ENCODE measurements around the gene PLB1.
A peak's percentile ranks its signal among the peaks of the same experiment; 100 is the strongest.

The PLB1 gene, protein sequence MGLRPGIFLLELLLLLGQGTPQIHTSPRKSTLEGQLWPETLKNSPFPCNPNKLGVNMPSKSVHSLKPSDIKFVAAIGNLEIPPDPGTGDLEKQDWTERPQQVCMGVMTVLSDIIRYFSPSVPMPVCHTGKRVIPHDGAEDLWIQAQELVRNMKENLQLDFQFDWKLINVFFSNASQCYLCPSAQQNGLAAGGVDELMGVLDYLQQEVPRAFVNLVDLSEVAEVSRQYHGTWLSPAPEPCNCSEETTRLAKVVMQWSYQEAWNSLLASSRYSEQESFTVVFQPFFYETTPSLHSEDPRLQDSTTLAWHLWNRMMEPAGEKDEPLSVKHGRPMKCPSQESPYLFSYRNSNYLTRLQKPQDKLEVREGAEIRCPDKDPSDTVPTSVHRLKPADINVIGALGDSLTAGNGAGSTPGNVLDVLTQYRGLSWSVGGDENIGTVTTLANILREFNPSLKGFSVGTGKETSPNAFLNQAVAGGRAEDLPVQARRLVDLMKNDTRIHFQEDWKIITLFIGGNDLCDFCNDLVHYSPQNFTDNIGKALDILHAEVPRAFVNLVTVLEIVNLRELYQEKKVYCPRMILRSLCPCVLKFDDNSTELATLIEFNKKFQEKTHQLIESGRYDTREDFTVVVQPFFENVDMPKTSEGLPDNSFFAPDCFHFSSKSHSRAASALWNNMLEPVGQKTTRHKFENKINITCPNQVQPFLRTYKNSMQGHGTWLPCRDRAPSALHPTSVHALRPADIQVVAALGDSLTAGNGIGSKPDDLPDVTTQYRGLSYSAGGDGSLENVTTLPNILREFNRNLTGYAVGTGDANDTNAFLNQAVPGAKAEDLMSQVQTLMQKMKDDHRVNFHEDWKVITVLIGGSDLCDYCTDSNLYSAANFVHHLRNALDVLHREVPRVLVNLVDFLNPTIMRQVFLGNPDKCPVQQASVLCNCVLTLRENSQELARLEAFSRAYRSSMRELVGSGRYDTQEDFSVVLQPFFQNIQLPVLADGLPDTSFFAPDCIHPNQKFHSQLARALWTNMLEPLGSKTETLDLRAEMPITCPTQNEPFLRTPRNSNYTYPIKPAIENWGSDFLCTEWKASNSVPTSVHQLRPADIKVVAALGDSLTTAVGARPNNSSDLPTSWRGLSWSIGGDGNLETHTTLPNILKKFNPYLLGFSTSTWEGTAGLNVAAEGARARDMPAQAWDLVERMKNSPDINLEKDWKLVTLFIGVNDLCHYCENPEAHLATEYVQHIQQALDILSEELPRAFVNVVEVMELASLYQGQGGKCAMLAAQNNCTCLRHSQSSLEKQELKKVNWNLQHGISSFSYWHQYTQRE (N-terminal part only)

DNA sequence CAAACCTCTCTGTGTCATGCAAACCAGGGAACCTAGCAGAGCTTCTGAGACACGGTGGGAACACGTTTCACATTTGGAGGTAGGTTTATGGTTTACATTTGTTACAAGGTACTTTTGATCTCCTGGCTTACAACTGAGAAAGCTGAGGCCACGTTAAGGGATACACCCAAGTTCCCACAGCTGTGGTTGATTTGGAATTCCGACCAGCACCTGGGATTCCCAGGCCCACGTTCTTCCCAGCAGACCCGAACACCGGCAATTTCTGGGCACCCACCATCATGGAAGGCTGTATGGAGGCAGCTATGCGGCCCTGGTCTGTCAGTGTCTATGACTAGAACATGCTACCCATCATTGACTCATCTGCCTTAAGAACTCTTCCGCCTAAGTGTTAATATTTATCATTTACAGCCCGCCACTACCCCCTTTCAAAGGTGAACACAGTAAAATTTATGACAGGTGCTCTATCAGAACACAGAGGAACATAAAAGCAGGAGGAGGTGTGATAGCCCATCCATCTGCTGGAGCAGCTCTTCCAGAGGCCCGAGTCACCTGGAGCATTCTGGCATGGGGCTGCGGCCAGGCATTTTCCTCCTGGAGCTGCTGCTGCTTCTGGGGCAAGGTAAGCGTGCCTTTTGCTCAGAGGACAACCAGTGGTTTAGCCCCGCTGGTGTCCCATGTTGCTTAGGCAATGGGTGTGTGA lies at the start of gene PLB1:
TSS of gene PLB1 (plus strand) at position 510 of the 700 bp plus-strand sequence. CDS start at position 565, 55 bp downstream.
- DNase-seq: no peak

DNA sequence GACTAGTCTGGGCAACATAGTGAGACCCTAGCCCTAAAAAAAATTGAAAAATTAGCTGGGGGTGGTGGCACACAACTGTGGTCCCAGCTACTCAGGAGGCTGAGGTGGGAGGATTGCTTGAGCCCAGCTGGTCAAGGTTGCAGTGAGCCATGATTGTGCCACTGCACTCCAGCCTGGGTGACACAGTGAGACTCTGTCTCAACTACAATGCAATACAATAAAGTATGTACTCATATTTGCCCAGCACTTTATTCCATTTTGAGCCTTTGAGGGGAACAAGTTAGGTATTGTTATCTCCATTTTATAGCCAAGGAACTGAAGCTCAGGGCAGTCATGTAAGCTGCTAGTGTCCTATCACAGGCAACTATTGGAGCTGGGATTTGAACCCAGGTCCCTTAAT lies 49.3 kb upstream of the PLB1 start:
- DNase-seq: no peak

DNA sequence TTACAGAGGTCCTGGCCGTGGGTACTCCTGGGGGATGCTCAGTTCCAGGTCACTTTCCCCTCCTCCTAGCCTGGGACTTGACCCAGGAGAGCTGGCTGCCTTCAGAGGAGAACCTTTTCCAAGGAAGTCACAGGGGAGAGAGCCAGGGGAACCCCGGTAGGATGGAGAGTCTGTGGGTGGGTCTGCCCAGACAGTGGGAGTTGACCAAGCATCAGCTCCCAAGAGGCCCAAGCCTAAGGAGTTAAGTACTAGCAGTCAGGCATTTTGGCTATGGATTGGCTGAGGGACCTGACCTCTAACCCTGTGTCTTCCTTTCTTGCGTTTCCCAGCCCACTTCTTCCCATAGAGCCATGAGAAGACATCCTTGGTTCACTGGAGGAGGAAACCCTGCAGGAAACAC lies 48.8 kb upstream of the PLB1 start:
- no peak for DNase-seq

DNA sequence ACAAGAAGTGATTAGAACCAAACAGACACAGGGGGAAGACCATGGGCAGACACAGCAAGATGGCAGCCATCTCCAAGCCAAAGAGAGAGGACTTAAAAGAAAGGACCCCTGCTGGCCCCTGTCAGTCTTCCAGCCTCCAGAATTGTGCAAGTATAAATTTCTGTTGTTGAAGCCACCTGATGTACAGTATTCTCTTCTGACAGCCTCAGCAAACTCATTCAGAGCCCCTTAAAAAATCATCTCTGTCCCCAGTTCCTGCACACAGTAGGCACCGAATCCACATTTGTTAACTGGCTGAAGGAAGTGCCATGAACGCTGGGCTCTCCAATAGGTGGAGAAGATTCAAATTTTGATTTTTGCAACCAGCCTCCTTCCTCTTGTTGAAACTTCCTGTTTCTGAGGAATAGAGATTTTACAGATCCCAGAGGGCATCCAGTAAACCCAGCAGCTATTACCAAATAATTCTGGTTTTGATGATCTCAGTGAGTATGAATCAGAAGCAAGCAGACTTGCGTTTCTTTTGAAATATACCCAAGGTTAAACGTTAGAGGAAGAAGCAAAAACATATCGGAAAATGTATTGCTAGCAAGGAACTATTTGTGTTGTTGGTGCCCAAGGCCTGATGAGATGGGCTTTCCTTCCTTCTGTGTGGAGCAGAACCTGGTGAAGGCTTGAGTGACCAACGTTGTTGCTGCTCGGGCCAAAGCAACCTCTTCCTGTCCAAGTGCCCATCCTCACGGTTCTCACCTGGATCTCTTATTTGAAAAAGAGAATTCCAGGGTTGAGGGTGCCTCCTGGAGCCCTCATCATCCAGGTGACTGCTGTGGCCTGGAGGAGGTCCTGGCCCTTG lies 47.7 kb upstream of the PLB1 start:
- DNase-seq: no peak

DNA sequence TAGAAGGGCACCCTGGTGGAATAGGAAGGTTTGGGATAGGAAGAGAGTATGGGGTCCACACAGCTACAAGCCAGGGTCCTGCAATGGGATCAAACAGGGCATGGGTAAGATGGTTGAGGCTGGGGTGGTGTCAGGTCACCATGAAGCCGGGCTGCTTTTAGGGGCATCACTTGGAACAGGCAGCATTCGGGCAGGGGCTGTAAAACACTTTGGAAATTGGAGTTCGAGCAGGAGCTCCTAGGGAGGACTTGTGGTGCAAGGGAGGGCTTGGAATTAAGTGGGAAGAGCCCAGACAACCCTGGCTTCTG lies 47.1 kb upstream of the PLB1 start:
- no peak for DNase-seq

DNA sequence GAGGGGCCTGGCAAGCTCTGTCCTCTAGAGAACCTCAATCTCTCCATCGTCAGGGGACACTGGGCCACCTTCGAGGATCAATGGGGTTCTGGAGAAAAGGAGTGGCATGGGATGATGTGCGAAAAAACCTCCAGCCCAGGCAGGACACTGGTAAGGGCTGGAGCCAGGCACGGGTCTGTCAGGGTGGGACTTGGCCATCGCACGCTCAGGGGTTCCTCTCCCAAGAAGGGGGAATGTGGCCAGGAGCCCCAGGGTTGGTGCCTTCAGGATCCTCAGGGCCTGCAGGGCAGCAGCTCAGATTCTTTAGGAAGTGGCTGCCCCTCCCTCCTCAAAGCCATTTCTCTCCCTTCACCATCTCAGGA lies 46.8 kb upstream of the PLB1 start:
- DNase-seq: no peak

DNA sequence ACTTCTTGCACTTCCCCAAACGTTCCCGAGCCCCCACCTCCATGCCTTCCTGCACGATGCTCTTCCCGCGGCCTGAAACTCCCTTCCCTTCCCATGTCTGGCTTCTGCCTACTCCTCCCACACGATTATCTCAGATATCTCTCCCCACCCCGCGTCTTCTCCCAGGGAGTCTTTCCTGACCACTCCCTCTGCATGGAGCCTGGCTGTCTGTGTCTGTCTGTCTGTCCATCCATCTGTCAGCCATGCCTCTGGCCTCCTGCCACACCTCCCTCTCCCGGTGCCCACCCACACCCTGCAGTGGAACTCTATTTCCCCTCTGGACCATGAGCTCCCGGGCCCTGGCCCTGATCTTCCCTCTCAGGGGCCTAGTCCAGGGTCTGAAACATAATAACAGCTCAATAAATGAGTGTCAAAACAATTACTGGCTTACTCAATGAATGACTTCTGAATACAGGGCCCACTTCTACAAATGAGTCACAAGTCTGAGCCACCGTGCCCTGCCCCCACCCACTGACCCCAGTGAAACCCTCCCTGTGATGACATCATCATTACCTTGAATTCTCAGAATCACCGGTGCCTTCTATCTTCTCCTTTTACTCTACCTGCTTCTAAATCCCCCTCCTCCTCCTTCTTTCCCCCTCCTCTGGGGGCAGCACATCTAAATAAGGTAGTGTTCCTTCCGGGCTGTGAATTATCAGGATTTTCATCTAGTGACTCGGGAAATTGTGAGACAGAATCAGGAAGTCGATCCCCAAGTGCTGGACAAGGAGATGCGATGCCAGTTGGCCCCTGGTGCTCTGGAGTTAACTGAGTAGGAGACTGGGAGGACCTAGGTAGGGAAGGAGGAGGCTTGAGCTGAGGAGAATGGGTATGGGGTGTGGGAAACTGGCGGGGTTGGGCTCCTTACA lies 46.1 kb upstream of the PLB1 start:
- peak in 1 of 56 donors; percentile 45 for DNase-seq

DNA sequence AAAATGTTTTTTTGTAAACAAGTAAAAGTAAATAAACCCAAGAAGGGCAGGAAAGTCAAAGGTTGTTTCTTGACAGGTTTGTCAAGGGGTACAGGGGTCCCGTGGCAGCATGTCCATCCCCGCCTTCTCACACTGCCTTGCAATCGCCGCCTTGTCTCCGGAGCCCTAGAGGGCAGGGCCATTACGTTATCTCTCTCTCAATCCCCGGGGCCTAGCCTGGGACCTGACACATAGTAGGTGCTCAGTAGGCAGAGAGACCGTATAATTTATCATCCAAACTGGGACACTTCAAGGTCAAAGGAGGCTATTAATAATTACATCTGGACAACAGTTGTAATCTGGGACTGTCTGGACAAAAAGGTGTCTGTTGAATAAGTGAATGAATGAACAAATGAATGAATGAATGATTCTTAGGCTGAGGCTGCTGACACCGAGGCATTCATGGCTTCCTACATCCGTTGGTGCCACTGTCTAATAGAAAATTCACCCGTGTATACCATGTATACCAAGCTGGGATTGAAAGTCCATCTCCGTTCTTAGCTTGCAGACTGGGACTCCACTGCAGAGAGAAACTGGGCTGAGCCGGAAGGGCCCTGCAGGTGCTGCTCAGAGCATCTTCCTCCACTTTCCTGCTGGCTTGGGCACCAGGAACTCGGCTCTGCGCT lies 44.8 kb upstream of the PLB1 start:
- no peak for DNase-seq

DNA sequence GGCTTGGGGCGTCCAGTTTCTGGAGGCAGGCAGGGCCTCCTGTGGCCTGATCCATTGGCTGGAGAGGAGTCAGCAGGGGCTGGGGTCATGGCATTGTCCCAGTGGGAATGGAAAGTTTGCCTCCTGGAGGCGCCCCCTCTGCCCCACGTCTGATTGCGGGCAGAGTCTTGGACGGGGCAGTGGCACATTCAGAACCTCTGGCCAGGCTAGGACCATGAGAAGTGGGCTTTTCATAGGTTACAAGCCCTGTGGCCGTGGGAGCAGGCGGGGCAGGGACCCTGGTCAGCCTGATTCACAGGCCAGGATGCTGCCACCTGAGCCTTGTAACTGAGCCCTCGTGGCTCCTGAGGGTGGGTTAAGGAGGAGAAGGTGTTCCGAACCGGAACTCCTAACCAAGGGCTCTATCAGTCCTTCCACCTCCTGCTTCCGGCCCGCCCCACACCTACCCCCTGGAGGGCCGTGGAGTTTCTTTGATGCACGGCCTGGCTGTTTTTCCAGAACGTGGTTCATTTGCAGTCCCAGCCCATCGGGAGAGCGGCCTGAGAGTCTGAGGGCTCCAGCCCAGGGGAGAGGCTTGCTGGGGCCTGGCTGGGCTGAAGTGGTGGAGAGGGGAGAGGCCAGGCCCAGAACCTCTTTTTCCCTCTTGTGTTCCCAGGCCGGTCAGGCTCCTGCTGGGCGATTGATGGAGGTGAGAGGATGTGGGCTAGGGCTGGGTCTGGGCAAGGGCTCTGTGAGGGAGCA lies 43.9 kb upstream of the PLB1 start:
- no peak for DNase-seq

DNA sequence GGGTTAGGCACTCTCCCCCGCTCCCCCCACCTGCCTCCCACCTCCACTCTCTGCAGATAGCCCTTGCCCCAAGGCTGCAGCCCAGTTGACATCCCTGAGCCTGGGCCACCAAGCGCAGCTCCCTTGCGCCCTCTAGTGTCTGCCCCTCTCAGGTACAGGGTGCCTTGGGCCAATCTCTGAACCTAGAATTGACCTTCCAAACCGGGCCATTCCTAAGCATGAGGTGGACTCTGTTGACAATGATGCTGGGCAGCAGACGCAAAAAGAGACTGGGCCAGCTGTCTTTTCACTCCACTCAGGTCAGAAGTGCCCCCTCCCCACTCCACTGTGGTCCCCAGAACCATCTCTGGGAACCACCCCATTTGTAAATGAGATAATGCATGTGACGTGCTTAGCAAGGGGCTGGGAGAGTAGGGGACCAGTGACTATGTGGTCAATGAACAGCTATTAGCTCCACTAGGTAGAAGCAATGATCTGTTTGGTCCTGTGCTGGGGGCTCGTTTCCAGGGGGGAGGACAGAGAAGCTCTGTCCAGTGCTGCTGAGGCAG lies 43.3 kb upstream of the PLB1 start:
- DNase-seq: peak in 33 of 56 donors; percentile 1 to 69 (median 19)

DNA sequence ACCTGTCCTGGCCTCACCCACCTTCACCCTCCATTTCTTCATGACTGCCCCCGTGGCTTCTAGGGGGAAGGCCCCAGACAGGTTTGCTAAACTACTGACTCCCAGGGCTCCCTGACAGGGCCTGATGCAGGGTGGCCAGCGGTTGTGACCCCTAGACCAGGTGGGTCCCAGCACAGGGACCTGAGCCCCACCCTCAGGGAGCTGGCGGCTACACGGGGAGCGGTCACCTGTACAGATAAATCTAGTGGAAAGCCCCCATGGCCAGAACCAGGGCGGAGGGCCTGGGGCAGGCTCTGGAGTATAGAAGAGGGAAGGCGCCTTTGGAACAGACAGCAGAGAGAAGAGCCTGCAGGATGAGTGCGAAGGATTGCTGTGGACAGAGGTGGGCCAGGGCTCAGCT lies 42.5 kb upstream of the PLB1 start:
- DNase-seq: no peak

DNA sequence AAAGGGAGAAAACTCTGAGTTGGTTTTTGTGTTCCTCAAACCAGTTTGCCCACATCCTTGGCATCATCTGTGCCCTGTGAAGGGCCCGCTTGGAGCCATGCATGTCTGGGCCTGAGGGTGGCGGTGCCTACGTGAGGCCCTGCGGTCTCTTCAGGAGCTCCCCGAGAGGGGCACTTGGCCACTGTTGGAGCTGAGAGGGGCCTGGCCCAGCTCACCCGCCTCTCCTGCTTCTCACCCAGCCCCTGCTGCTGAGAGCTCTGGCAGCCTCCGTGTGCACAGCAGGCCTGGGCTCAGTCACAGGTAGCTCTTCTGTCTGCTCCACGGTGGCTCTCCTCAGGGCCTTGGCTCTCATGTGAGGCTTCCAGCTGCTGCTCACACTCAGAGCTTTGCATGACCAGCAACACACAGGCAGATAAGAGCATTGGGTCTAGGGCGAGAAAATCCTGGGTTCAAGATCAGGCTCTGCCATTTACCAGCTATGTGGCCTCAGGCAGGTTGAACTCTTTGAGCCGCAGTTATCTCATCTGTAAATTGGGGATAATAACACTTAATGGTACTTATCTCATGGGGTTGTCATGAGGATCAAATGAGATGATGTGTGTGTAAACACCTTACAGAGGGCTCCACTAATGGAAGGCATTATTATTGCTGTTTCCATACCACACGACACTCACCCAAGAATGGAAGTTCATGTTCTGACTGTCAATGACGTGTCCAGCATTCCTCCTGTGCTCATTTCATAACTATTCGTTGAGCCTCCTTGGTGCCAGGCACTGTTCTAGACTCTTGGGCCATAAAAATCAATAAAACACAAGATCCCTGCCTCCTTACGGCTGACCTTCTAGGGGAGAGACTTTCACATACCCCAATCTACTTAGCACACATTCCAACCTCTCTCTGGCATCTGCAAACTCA lies 41.6 kb upstream of the PLB1 start:
- DNase-seq: no peak

DNA sequence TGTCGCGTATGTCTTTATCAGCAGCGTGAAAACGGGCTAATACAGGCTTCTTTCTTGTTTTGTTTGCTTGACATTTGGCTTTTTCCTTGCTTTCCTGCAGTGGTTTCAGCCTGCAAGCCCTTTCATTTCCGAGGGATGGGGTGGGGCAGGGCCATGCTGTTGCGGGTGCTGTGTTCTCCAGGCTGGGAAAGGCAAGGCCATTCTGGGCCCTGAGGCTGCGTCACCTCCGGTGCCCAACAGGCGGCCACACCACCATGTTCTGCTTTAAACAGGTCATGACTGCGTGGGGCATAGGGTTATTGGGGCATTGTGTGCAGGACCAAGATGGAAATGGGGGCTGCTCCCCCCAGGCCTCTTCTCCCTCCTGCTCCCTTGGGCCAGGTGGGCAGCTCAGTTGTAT lies 38.6 kb upstream of the PLB1 start:
- no peak for DNase-seq

DNA sequence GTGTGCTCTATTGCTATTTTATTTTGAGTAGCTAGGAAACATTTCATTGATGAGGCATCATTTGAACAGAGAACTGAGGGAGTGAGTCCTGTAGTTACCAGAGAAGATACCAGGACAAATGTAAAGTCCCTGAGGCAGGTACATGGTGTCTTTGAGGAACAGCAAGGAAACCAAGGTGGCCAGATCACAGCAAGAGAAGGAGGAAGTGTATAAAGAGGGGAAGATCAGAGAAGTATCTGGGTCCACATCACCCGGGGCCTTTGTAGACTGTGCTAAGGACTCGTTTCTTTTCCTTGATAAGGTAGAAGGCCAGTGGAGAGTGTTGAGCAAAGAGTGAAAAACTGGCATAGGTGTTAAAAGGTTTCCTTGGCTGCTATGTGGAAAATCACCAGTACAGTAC lies 34.8 kb upstream of the PLB1 start:
- DNase-seq: no peak

DNA sequence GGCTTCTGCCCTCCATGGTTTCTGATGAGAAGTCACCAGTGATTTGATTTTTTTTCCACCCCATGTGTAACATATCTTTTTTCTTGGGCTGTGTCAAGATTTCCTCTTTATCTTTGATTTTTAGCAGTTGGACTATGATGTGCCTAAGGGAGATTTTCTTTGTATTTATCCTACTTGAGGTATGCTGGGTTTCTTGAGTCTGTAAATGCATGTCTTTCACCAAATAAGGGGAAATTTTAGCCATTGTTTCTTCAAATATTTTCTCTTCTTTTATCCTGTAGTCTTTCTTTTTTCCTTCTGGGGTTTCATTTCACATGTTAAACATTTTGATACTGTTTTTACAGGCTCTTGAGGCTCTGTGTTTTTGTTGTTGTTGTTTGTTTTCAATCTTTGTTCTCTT lies 33.7 kb upstream of the PLB1 start:
- DNase-seq: no peak

DNA sequence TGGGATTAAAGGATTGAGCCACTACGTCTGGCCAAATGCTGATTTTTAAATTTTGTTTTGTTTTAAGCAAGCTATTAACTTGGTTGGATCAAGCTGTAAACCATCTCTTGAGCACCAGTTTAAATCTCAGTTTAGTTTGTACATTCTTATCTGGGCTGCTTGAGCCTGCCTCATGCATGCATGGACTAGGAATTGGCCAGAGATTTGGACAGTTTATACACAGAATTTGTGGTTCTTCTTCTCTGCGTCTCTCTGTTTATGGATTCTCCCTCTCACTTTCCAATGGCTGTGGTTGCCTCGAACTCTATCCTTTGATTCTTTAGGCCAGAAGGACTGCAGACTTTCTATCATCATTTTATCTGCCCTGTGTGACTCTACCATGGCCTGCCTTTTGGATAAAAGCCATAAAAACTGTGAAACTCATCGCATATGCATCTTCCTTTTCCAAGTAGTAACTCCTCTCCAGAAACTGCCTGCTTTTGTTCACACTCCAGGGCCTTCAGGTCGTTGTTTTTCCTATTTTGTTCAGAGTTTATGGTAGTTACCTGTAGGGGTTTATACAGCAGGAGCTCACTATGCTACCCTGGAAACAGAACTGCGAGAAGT lies 32.5 kb upstream of the PLB1 start:
- no peak for DNase-seq

Data from nucleus accumbens (tissue), 56 donors.